Karpas-422 (cell line): Measurements from ENCODE around the gene DIPK2B. TPM values are rescaled to one million over a fixed set of nuclear protein-coding genes. Genes with fewer than 3 reads are reported as not detected.

ENCODE experiments used
- DNase-seq: peaks from one replicate; pipeline ENCODE4 v3.0.0-alpha.2; 2015
- H2AFZ ChIP-seq: fragments of 200-600 bp; sonication (generic); 2 replicates; pipeline ENCODE4 v1.6.1; 2014; ENCODE audit warnings: antibody characterized with exemption, low read length, mixed read lengths
- H3K27ac ChIP-seq: fragments of 200-600 bp; sonication (generic); 2 replicates; pipeline ENCODE4 v1.5.1; 2014; ENCODE audit warnings: mild to moderate bottlenecking, low read length, moderate library complexity
- H3K27me3 ChIP-seq: fragments of 200-600 bp; sonication (generic); 2 replicates; pipeline ENCODE4 v1.6.1; 2014; ENCODE audit warnings: low read length, mixed read lengths
- H3K36me3 ChIP-seq: fragments of 200-600 bp; sonication (generic); 2 replicates; pipeline ENCODE4 v1.6.1; 2014; ENCODE audit warnings: low read length, mixed read lengths; ENCODE audit not compliant: insufficient read depth
- H3K4me1 ChIP-seq: fragments of 200-600 bp; sonication (generic); 2 replicates; pipeline ENCODE4 v1.6.1; 2014; ENCODE audit warnings: mild to moderate bottlenecking, low read length, mixed read lengths
- H3K4me2 ChIP-seq: fragments of 200-600 bp; sonication (generic); 2 replicates; pipeline ENCODE4 v1.6.1; 2014; ENCODE audit warnings: low read length, low read depth, mild to moderate bottlenecking; ENCODE audit not compliant: poor library complexity, severe bottlenecking
- H3K4me3 ChIP-seq: fragments of 200-600 bp; sonication (generic); 2 replicates; pipeline ENCODE4 v1.5.1; 2014; ENCODE audit warnings: mild to moderate bottlenecking, antibody characterized with exemption, low read length, mixed read lengths
- H3K79me2 ChIP-seq: fragments of 200-600 bp; sonication (generic); 2 replicates; pipeline ENCODE4 v1.6.1; 2014; ENCODE audit warnings: mild to moderate bottlenecking, low read length, mixed read lengths
- H3K9ac ChIP-seq: fragments of 200-600 bp; sonication (generic); 2 replicates; pipeline ENCODE4 v1.6.0; 2014; ENCODE audit warnings: low read length
- H3K9me2 ChIP-seq: fragments of 200-600 bp; sonication (generic), shearing (Covaris generic); replicated peaks from 2 replicates; pipeline ENCODE4 v1.6.0; 2014; ENCODE audit warnings: mild to moderate bottlenecking, low read length, moderate library complexity; ENCODE audit not compliant: insufficient read depth
- H3K9me3 ChIP-seq: fragments of 300-700, 200-600 bp; sonication (generic); 2 replicates; pipeline ENCODE4 v1.6.1; 2014; ENCODE audit warnings: low read length, mixed read lengths
- H4K20me1 ChIP-seq: fragments of 200-600 bp; sonication (generic); 2 replicates; pipeline ENCODE4 v1.6.1; 2014; ENCODE audit warnings: mild to moderate bottlenecking, antibody characterized with exemption, low read length, low read depth; ENCODE audit not compliant: insufficient read depth
- total RNA-seq: library from RNA; depleted of rRNA; stranded (reverse); fragments of >200 nt; shearing (Covaris generic); gene quantifications from 2 replicates; pipeline ENCODE4 v1.2.3, GENCODE V29; 2014; ENCODE audit warnings: low replicate concordance; rRNA removed

Gene DIPK2B
- not detected in 2 replicates for total RNA-seq

GRCh38 chrX:45200741-45201234 is at the start of gene DIPK2B:
DIPK2B (minus strand) TSS chrX:45200876; CDS start chrX:45200826, 50 bp downstream.
- Histone ChIP-seq H3K9me3 (no peaks in the 10 kb centered on the region), H2AFZ (no peak within 1 kb of the TSS), H3K27me3 (no peaks in the 10 kb centered on the region), H3K27ac (no peak within 1 kb of the TSS), H3K4me3 (no peak within 1 kb of the TSS), H3K4me2 (no peak within 1 kb of the TSS), H3K36me3 (no peaks in the 10 kb centered on the region), H3K9me2 (no peaks in the 10 kb centered on the region), H3K4me1 (no peaks in the 10 kb centered on the region), H3K9ac (no peak within 1 kb of the TSS), H3K79me2 (no peaks in the 10 kb centered on the region), H4K20me1 (no peaks in the 10 kb centered on the region)
- no peak for DNase-seq

GRCh38 chrX:45240301-45240700 is 39.6 kb upstream of the DIPK2B start:
- no peaks in the 10 kb centered on the region for H3K36me3 ChIP-seq
- H4K20me1 ChIP-seq = no peaks in the 10 kb centered on the region
- no peak overlapping the region for H2AFZ ChIP-seq
- no peaks in the 10 kb centered on the region for H3K4me1 ChIP-seq
- no peaks in the 10 kb centered on the region for H3K9me3 ChIP-seq
- no peak overlapping the region for H3K4me2 ChIP-seq
- H3K27ac ChIP-seq = no peak overlapping the region
- H3K4me3 ChIP-seq = no peak overlapping the region
- no peaks in the 10 kb centered on the region for H3K79me2 ChIP-seq
- DNase-seq = no peak
- H3K27me3 ChIP-seq = no peaks in the 10 kb centered on the region
- H3K9ac ChIP-seq = no peak overlapping the region
- H3K9me2 ChIP-seq = no peaks in the 10 kb centered on the region

- Histone ChIP-seq H3K4me1 (no peaks in the 10 kb centered on the region), H3K79me2 (no peaks in the 10 kb centered on the region), H4K20me1 (no peaks in the 10 kb centered on the region), H2AFZ (no peak overlapping the region), H3K4me3 (no peak overlapping the region), H3K9ac (no peak overlapping the region), H3K36me3 (no peaks in the 10 kb centered on the region), H3K27me3 (no peaks in the 10 kb centered on the region), H3K27ac (no peak overlapping the region), H3K9me2 (no peaks in the 10 kb centered on the region; the same call in 1 of the 2 replicates), H3K4me2 (no peak overlapping the region), H3K9me3 (no peaks in the 10 kb centered on the region)
- DNase-seq = no peak
Measured at GRCh38 chrX:45238489-45238888, 37.8 kb upstream of the DIPK2B start.

GRCh38 chrX:45233531-45233930 is 32.9 kb upstream of the DIPK2B start:
- Histone ChIP-seq H3K4me3 (no peak overlapping the region), H3K79me2 (no peaks in the 10 kb centered on the region), H3K9me3 (no peaks in the 10 kb centered on the region), H3K27ac (no peak overlapping the region), H3K9me2 (no peaks in the 10 kb centered on the region; the same call in 1 of the 2 replicates), H3K4me1 (no peaks in the 10 kb centered on the region), H3K36me3 (no peaks in the 10 kb centered on the region), H3K27me3 (no peaks in the 10 kb centered on the region), H3K4me2 (no peak overlapping the region), H2AFZ (no peak overlapping the region), H4K20me1 (no peaks in the 10 kb centered on the region), H3K9ac (no peak overlapping the region)
- DNase-seq = no peak

- H3K9me3 ChIP-seq = no peaks in the 10 kb centered on the region
- H3K4me2 ChIP-seq = no peak overlapping the region
- no peak overlapping the region for H2AFZ ChIP-seq
- no peak overlapping the region for H3K4me3 ChIP-seq
- no peak overlapping the region for H3K27ac ChIP-seq
- H3K36me3 ChIP-seq = no peaks in the 10 kb centered on the region
- no peaks in the 10 kb centered on the region for H3K79me2 ChIP-seq
- no peak for DNase-seq
- no peaks in the 10 kb centered on the region for H4K20me1 ChIP-seq
- H3K27me3 ChIP-seq = no peaks in the 10 kb centered on the region
- no peak overlapping the region for H3K9ac ChIP-seq
- H3K4me1 ChIP-seq = no peaks in the 10 kb centered on the region
- H3K9me2 ChIP-seq = no peaks in the 10 kb centered on the region; the same call in 1 of the 2 replicates
Measured at GRCh38 chrX:45232139-45232538, 31.5 kb upstream of the DIPK2B start.

GRCh38 chrX:45230410-45230809 is 29.7 kb upstream of the DIPK2B start:
- no peaks in the 10 kb centered on the region for H3K9me3 ChIP-seq
- H3K27me3 ChIP-seq = no peaks in the 10 kb centered on the region
- H3K4me3 ChIP-seq = no peak overlapping the region
- no peaks in the 10 kb centered on the region for H3K36me3 ChIP-seq
- H3K4me2 ChIP-seq = no peak overlapping the region
- H2AFZ ChIP-seq = no peak overlapping the region
- H3K9me2 ChIP-seq = no peaks in the 10 kb centered on the region; the same call in 1 of the 2 replicates
- H4K20me1 ChIP-seq = no peaks in the 10 kb centered on the region
- H3K9ac ChIP-seq = no peak overlapping the region
- H3K79me2 ChIP-seq = no peaks in the 10 kb centered on the region
- no peak for DNase-seq
- no peak overlapping the region for H3K27ac ChIP-seq
- H3K4me1 ChIP-seq = no peaks in the 10 kb centered on the region

- no peak overlapping the region for H2AFZ ChIP-seq
- H3K9me2 ChIP-seq = no peaks in the 10 kb centered on the region; the same call in 1 of the 2 replicates
- H3K79me2 ChIP-seq = no peaks in the 10 kb centered on the region
- no peaks in the 10 kb centered on the region for H3K4me1 ChIP-seq
- no peaks in the 10 kb centered on the region for H4K20me1 ChIP-seq
- no peak overlapping the region for H3K4me3 ChIP-seq
- H3K27ac ChIP-seq = no peak overlapping the region
- H3K4me2 ChIP-seq = no peak overlapping the region
- H3K27me3 ChIP-seq = no peaks in the 10 kb centered on the region
- H3K9ac ChIP-seq = no peak overlapping the region
- H3K9me3 ChIP-seq = no peaks in the 10 kb centered on the region
- no peaks in the 10 kb centered on the region for H3K36me3 ChIP-seq
- DNase-seq = no peak
Measured at GRCh38 chrX:45229348-45229747, 28.7 kb upstream of the DIPK2B start.

GRCh38 chrX:45228126-45228525 is 27.4 kb upstream of the DIPK2B start:
- no peaks in the 10 kb centered on the region for H3K36me3 ChIP-seq
- no peaks in the 10 kb centered on the region for H3K9me2 ChIP-seq
- no peak overlapping the region for H3K9ac ChIP-seq
- H3K79me2 ChIP-seq = no peaks in the 10 kb centered on the region
- H3K9me3 ChIP-seq = no peaks in the 10 kb centered on the region
- no peaks in the 10 kb centered on the region for H3K4me1 ChIP-seq
- no peak overlapping the region for H3K4me3 ChIP-seq
- H2AFZ ChIP-seq = no peak overlapping the region
- H3K4me2 ChIP-seq = no peak overlapping the region
- H3K27ac ChIP-seq = no peak overlapping the region
- H3K27me3 ChIP-seq = no peaks in the 10 kb centered on the region
- no peaks in the 10 kb centered on the region for H4K20me1 ChIP-seq
- DNase-seq = no peak
